ENCODE results near the gene BCAP29. TPM values are rescaled to one million over a fixed set of nuclear protein-coding genes. Genes with fewer than 3 reads are reported as not detected.
"Not testable (repeated sequence)": the region's sequence is repeated elsewhere in the genome, so short reads cannot be mapped to it uniquely, and the experiment has no call there.

BCAP29 gene, protein sequence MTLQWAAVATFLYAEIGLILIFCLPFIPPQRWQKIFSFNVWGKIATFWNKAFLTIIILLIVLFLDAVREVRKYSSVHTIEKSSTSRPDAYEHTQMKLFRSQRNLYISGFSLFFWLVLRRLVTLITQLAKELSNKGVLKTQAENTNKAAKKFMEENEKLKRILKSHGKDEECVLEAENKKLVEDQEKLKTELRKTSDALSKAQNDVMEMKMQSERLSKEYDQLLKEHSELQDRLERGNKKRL
- total RNA-seq (10 to 100 TPM; 15.3 to 27.6 (median 20.3) TPM), polyA plus RNA-seq (10 to 100 TPM; 15.2 to 18.9 TPM)

DNA sequence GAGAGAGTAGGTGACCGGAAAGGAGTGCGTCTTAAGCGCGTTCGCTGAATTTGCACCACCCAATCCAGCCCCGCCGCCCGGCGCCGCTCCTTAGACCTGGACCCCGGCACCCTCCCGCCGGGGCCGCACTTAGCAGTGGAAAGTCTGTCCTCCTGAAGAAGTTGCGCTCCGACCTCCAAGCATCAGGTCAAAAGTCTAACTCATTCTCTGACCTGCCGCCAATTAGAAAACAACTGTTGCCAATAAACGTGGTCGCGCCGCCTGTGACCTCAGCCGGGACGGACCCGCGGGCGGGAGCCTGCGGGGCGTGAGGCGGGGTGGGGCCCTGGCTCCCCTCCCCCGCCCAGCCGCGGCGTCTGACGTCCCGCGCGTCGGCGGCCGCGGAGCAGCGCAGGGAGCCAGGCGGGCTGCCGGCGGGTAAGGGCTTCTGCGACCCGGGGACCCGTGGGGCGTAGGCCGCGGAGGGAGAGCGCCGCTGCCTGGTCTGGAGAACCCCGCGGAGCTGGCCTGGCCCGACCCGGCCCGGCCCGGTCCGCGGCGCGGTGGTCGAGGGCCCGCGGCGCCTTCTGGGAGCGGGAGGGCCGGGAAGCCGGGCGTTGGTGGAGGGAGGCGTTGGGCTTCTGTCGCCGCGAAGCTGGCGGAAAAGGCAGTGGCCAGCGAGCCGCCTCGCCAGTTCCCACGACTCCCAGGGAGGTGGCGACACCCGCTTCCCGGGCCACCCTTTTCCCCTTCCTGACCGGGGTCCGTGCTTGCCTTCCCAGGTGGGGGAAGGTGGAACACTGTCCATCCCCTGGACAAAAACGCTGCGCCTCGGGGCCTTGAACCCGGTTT lies at the start of gene BCAP29:
TSS of gene BCAP29 (plus strand) at position 362 of the 831 bp plus-strand sequence. CDS start 527 bp downstream, outside the sequence.
- intact Hi-C loops (cut with DNase I), result no loop called here
- DNase-seq (peak; percentile 76 to 91 (median 79)), ATAC-seq (peak; percentile 92 to 97 (median 96)), FAIRE-seq (no peak)
- WGBS, 2 donors, result 0% methylated on average over 79 to 89 of the region's 89 CpGs
- TF ChIP-seq CTCF (IDR thresholded peaks at IDR 0.05), result no peak
- Histone ChIP-seq H3K4me1 (peaks cover 0 to 19% (median 9%) of the 10 kb centered on the region in 3 donors), H3K9me3 (no peaks in the 10 kb centered on the region), H3K36me3 (no peaks in the 10 kb centered on the region), H3K4me3 (peak within 1 kb of the TSS; percentile 66 to 86 (median 70)), H3K27me3 (no peaks in the 10 kb centered on the region), H3K27ac (peak within 1 kb of the TSS; percentile 84 to 93 (median 89))

DNA sequence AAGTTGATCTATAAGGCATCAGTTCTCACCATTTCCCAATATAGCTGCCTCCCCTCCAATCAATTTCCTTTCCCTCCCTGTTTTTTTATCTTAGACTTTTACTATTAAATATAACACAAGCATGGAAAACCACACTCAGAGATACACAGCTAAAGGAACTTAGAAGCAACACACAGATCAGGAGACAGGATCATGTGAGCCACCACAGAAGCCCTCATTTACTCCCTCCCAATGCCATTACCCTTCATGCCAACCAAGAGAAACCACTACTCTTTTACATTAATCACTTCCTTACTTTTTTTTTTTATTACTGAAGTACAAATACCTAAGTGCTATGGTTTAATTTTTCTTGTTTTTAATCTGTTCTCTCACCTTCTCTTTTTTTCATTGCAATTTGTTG lies 49.3 kb upstream of the BCAP29 start:
- no peaks in the 10 kb centered on the region for H3K27me3 ChIP-seq
- peaks cover 0 to 3% (median 0%) of the 10 kb centered on the region in 3 donors for H3K4me1 ChIP-seq
- H3K27ac ChIP-seq, result no peak overlapping the region
- H3K4me3 ChIP-seq, result no peak overlapping the region
- intact Hi-C loops (cut with DNase I), result no loop called here
- no peak for TF ChIP-seq CTCF (IDR thresholded peaks at IDR 0.05)
- DNase-seq, result no peak
- FAIRE-seq, result no peak
- no peak for ATAC-seq
- H3K36me3 ChIP-seq, result peaks cover 0 to 6% (median 0%) of the 10 kb centered on the region in 3 donors
- no peaks in the 10 kb centered on the region for H3K9me3 ChIP-seq

- intact Hi-C loops (cut with DNase I), result no loop called here
These were observed 45.9 kb upstream of the BCAP29 start for GRCh38 chr7:107534139-107534538.

DNA sequence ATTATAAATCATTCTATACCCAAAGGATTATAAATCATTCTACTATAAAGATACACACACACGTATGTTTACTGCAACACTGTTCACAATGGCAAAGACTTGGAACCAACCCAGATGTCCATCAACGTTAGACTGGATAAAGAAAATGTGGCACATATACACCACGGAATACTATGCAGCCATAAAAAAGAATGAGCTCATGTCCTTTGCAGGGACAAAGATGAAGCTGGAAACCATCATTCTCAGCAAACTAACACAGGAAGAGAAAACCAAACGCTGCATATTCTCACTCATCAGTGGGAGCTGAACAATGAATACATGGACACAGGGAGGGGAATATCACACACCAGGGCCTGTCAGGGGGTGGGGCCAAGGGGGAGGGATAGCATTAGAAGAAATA lies 42.8 kb upstream of the BCAP29 start:
- H3K4me3 ChIP-seq; DNase-seq; H3K36me3 ChIP-seq; H3K27me3 ChIP-seq; ATAC-seq; FAIRE-seq; intact Hi-C loops (cut with DNase I); H3K9me3 ChIP-seq: not testable (repeated sequence)
- WGBS, 2 donors, result 52 to 53% methylated on average over 4 of the region's 4 CpGs
- Histone ChIP-seq H3K4me1 (peaks cover 0 to 12% (median 5%) of the 10 kb centered on the region in 3 donors), H3K27ac (peak overlapping the region in 1 of 4 donors; percentile 29)

More at GRCh38 chr7:107534139-107534538, 45.9 kb upstream of the BCAP29 start:
- Histone ChIP-seq H3K36me3 (no peaks in the 10 kb centered on the region), H3K27me3 (no peaks in the 10 kb centered on the region), H3K9me3 (no peaks in the 10 kb centered on the region), H3K4me1 (peaks cover 0 to 12% (median 5%) of the 10 kb centered on the region in 3 donors), H3K27ac (no peak overlapping the region), H3K4me3 (no peak overlapping the region)
- no peak for TF ChIP-seq CTCF (IDR thresholded peaks at IDR 0.05)
- no peak for ATAC-seq
- DNase-seq, result no peak
- FAIRE-seq, result no peak

GRCh38 chr7:107538001-107538400 lies 42.0 kb upstream of the BCAP29 start:
- Histone ChIP-seq H3K27me3 (no peaks in the 10 kb centered on the region), H3K27ac (peak overlapping the region in 2 of 4 donors; percentile 29 to 34), H3K4me1 (peaks cover 0 to 12% (median 5%) of the 10 kb centered on the region in 3 donors), H3K4me3 (no peak overlapping the region), H3K36me3 (no peaks in the 10 kb centered on the region), H3K9me3 (no peaks in the 10 kb centered on the region)
- FAIRE-seq (no peak), ATAC-seq (peak; percentile 87 to 96 (median 92)), DNase-seq (peak in 4 of 6 donors; percentile 58 to 83 (median 80))
- WGBS, 2 donors, result 30 to 34% methylated on average over 2 of the region's 2 CpGs
- no peak for TF ChIP-seq CTCF (IDR thresholded peaks at IDR 0.05)
- intact Hi-C loops (cut with DNase I), result no loop called here

Measured in pancreas (tissue), 10 donors.